SIG-M5 treated with dmso at 0.1 percent for 504 hours (cell line): ENCODE data around the gene CSRP2.

Experiments used
- DNase-seq: peaks from one replicate; lab custom pipeline; 2025; ENCODE audit not compliant: unreplicated experiment; lab: John Stamatoyannopoulos, UW

The CSRP2 gene

DNA sequence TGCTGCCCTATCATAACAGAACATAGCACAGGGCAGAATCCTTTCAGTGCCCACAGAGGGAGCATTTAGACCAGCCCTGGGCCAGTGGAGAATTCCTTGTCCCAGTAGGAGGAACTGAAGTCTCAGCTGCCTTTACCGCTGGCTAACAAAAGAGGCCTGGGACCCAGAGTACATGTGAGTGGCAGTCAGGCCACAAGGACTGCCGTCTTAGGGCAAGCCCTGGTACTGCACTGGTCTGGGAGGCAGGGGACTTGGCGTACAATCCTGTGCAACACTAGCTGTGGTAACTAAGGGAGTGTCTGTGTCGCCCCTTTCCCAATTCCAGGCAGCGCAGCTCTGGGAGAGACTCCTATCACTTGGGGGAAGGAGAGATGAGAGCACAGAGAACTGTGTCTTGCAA is 17.0 kb upstream of the CSRP2 start:
- no peak for DNase-seq

DNA sequence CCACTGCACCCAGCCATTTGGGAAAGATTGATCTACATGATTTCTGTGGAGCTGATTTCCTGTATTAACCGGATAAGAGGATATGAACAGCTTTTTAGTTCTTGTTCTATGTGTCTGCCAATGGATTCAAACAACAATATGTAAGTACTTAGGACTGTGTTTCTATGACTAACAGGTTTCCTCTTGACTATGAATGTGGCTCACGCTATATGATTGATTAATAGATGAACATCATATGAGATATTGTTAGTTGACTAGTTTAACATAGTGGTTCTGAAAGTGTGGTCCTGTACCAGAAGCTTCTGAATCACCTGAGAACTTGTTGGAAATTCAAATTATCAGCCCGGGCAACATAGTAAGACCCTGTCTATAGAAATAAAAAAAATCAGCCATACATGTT is 12.8 kb upstream of the CSRP2 start:
- no peak for DNase-seq

DNA sequence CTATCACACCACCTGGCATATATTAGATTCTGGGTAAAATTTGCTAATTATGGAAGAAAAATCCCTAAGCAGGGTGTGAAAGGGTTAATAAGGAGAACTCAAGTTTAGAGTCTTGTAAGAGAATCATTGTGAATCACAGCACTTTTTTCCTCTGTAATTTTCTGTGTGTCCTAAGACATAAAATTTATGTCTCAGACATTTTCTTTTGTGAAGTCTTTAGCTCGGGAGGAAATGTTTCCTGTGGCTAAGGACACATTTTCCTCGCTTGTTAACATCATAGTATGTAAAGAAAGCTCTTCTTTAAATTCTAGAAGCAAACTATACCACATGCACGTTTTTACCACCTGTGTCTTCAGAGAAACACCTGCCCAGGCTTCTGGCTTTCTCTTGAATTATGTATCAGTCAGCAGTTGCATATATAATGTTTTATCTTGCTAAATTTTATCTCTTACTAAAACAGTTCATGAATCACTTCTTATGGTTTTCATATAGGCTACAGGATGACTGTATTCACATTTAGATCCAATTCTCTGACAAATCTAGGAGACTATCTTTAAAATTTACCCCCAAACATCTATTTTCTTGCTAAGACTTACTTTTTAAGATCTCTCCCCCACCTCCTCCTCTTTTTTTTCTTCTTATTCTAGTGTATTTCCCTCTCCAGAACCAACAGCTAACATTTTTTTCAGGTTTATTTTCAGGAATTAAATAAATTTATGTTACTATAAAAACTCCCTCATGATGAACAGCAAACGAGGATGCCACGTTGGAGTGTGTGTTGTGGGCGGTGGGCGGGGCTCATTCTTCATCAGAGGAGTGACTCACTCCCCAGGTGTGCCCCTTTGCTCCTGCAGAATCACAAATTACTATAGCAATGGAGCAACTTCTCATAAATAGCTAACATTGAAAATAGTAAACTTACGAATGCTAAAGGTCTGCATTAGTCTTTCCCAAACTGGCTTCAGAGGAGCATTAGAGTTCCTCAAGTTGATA is 11.6 kb upstream of the CSRP2 start:
- DNase-seq, result no peak

DNA sequence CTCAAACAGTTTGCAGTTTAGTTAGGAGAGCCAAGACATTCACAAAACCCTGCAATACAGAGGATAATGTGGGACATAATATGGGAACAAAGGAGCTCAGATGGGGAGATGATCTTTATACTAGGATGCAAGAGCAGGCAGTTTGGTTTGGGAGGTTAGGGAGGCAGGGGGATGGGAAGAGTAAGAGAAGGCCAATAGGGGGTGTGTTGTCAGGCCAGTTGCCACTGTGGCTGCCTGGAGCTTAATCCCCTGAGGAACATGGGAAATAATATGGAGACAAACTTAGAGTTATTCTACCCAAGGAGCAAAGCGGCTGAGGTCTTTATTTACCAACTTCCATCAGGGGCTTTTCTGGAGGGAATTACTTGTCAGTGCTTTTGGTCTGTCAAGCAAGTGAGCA is 10.0 kb upstream of the CSRP2 start:
- DNase-seq, result no peak

DNA sequence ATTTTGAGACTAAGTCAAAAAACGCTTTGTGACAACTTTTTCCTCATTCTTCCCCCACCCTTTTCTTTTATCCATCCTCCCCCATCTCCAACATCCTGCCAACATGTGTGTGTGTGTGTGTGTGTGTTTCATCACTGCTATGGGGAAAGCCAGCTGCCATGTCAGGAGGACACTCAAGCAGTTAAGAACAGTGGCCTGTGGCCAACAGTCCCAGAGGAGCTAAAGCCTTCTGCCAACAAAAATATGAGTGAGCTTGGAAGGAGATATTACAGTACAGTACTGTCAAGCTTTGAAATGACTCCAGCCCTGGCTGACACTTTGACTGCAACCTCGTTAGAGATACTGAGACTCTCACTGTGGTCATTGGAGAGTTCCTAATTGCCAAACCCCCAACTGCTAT is 5.0 kb upstream of the CSRP2 start:
- DNase-seq, result no peak

DNA sequence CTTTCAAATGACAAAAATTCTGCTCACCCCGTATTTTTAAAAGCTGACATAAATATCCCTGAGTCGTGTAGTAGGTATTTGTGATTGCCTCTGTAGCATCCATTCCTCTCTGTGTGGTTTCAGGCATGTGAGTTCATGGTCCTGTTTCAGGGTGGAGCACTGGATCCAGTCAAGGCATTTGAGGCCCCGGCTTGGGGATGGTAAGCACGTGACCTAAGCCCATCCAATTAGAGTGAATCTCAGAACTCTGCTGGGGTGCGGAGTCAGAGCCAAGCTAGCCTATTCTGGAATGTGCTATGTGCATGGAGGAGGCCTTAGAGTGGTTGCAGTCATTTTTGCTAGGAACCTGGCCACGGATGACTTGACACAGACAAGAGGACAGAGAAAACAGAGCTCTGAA is 4.3 kb upstream of the CSRP2 start:
- no peak for DNase-seq

DNA sequence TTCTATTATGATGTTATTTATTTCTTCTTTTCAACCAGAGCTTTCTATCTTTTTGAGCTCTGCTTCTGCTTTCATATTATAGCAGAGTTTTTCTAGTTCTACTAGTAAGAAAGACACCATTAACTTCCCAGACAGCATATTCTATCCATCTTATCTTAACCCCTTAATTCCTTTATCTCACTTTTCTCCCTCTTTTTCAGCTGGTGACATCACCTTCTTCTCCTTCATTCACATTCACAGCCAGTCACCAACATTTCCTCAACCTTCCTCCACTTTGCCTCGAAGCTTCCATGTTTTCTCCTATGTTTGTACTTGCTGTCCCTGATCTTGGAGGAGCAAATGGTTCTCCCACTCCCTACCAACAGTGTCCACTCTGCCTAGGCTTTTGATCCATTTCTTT is 3.5 kb upstream of the CSRP2 start:
- no peak for DNase-seq

DNA sequence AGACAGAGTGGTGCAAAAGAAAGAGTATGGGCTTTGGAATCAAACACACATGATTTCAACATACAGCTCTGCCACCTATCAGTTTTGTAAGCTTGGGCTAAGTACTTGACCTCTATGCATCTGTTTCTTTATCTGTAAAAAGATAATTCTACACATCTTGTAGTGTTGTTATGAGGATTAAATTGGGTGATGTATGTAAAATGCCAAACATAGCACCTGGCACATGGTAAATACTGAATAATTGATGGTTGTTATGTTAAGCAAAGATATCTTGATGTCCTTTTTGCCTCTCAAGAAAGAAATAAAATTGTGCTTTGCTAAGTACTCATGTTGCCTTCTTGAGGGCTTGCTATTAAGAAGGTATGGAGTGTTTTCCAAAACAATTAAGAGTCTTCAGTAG is 2.3 kb upstream of the CSRP2 start:
- no peak for DNase-seq

DNA sequence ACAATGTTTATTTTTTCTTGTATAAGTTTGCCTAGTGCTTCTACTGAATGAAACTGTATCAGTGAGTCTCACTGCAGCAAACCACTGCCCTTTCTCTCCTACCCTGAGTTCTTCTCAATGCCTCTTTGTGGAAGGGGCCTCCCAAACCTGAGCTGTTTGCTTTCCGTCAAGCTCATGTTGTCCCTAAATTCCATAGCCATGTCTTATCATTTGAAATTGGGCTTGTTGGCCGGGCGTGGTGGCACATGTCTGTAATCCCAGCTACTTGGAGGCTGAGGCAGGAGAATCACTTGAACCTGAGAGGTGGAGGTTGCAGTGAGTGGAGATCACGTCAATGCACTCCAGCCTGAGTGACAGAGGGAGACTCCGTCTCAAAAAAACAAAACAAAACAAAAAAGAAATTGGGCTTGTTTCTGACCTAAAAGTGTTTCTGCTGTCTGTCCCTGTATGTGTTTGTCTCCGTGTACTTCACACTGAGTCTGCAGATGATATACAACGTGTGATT is 1.8 kb upstream of the CSRP2 start:
- no peak for DNase-seq

DNA sequence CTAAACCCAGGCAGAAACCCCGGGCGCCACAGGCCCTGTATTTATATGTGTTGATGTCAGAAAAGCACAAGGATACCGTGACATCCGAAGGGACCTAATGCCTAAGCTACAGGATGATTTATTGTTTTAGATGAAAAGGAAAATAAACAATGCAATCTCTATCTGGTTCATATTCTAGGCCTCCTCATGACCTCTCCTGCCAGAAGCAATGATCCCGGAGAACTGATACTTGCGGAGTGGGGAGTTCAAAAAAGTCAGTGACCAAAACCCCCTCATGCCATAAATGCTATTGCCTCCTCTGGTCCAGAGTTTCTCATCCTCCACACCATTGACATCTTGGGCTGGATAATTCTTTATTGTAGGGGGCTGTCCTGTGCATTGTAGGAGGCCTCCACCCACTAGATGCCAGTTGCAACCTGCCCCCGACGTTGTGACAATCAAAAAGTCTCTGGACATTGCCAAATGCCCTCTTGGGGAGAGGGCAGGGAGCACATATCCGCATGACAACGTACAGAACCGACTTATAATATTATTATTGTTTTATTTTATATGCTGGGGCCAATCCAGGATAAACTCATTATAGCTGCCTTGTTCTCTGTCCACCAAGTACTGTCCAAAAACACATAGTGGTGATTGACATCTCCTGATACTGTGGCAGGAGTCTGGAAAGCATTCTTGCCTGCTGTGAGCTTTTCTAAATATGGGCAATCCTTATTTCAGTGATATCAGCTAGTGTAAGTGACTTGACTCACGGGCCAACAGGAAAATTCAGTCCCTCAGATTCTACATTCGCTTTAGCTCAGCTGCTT is 1.1 kb upstream of the CSRP2 start:
- DNase-seq, result no peak

DNA sequence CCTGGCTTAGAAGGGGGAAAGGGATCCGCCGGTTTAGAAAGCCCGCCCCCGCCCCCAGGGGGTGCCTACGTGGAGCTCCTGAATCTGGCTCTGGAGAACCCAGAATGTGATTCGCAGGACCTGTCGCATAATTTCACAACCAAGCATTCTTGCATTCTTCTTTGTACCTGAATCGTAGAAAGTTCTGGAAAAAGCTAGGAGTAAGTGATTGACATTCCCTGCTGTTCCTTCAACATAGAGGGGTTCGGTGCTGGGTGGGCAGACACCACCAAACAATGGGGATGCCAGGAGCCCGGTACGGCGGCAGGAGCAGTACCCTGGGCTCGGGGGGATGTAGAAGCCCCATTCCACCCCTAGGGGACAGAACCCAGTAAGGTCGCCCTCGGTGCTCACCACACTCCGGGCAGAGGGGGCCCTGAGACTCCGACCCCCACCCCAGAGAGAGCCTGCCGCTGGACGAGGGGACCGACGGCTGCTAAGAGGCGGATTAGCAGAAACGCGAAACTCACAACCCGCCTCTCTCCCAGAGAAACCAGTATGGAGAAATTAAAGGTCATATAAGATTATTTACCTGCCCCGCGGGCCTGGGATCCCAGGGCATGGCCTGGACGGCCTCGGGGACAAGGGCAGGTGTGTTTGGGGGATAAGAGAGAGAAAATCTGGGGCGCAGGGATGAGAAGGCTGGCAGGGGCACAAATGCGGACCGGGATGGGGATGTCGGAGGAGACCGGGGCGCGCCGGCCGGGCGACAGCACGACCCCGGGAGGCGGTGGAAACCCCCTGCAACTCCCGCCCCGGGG is 520 bp downstream of the CSRP2 start:
- DNase-seq, result no peak

DNA sequence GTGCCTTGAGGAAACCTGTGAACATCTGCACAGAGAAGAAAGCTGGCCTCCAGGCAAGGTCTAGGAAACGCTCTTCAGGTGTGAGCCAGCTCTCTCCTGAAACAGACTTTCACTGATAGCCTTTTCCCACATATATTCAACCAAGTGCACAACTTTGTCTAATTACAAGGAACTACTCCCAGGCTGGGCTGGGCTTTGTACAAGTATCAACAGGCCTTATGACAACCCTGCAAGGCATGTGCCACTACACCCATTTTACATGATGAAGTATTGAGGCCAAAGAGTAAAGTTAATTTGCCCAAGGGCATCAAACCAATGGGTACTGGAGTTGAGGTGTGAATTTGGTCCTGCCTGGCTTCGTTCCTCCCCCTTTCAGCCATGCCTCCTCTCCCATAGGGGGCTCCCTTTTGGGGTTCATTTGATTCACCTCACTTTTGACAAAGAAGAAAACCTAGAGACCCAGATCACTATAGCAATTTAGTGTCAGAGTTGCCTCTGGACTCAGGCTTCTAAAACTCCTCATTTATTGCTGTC is 2.1 kb downstream of the CSRP2 start:
- no peak for DNase-seq

DNA sequence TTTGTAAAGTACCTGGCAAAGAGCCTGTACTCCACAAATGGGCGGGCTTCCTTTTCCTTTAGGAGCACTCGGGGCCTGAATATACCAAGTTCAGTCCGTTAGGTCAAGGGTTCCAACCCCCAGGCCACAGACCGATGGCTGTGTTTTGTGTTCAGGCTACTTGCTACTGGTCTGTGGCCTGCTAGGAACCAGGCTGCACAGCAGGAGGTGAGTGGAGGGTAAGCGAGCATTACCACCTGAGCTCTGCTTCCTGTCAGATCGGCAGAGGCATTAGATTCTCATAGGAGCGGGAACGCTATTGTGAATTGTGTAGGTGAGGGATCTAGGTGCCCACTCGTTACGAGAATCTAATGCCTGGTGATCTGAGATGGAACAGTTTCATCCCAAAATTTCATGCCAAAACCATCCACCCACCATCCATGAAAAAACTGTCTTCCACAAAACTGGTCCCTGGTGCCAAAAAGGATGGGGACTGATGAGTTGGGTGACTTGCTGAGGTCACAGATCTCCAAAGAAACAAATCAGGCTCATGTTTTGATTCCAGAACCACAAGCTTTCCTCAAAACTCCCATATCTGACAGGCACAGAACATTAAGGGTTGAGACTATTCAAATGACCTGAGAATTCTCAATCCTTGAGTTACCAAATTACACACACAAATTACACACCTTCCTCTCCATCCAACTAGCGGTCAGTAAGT is 4.2 kb downstream of the CSRP2 start:
- no peak for DNase-seq

DNA sequence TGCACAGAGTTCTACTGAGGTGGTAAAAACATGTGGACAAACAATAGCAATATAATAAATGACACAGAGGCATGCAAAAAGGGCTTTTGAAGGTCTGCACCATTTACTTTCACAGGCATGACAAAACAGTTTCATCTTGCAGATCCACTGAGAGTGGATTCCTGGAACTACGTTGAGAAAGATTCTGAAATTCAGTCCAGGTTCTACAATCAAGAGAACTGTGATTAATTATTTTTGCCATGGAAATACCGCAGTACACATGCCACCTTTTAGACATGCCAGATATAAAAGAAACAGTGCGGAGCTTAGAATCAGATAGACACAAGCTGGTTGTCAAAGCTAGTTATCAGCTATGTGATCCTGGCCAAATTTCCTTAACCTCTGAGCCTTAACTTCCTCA is 4.8 kb downstream of the CSRP2 start:
- no peak for DNase-seq

DNA sequence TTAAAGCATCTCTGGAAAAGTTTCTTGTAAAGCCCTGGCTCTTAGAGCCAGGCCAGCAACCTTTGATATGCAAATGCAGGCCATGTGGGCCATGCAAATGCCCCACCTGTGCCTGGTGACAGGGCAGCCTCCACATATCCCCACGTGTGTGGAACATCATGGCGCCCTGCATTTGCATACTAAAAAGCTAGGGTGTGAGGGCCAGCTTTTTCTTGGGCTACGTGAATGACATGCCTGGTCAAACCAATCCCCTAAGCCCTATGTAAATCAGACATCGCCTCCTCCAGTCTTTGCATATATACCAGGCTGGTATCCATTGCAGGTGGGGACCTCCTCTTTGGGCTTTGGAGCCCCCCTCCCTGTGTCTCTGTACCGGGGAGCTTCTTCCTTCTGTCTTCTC is 6.4 kb downstream of the CSRP2 start:
- no peak for DNase-seq

DNA sequence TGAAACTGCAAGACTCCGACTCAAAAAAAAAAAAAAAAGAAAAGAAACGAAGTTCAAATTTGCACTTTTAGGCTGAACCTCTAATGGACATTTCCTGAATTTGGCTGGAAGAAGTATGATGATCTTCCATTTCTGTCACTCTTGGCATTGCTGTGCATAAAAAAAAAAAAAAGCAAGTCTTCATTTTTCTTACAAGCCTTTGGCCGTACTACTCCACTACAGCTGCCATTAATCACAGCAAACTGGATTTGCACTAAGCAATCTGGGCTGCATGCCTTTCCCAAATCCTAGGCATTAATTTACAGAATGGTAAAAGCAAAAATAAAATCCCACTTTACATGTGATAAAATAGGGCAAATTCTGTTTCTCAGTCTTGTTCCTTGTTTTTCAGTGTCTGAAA is 7.1 kb downstream of the CSRP2 start:
- DNase-seq, result no peak

DNA sequence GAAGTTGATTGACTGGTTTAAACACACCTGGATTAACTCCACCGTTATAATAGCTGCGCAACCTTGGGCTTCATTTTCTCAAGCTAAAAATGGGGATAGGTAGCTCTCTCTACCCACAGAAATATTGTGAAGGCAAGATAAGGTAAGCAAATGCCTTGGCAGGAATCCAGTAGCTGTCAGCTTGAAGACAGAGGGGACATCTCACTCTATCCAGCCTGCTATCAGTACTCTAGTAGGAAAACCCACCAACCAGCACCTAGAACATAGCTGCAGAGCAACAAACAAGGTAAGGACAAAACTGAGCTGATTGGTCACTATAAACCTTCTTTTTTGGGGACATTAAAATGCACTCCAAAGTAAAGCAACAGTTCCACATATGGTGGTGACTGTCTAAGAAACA is 7.7 kb downstream of the CSRP2 start:
- no peak for DNase-seq

DNA sequence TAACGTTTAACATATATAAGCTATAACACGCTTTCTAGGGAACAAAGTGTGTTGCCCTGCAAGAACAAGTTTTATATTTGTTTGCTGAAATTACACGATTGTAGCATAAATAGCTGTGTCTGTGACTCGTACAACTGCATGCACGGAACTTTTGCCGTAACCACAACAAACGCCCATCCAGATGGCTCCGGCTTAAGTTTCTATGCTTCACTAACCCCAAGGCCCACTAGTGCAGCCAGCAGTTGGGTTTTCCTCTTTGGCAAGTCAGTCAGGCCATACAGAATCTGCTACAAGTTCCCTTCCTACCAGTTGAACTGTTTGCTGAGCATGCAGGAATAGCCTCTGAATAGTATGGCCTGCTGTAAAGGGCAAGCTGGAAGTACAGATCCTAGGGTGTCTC is 12.1 kb downstream of the CSRP2 start:
- no peak for DNase-seq

DNA sequence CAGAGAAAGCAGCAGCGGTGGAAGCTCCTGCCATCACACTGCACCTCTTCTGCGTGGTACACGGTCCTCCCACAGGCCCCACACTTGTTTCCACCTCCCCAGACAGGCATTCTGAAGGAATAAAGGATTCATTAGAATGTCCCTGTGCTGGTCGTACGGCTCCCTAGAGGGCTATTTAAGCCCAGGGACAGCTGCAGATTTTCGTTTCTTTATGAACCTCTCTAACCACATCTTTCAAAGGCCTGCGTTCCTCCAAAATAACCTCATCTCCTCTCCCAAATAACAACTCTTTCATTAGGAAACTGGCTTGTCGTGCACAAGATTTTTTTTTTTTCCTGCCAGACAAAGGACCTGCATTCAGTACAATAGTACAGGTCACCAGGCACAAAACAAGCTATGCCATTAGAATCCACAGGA is 12.7 kb downstream of the CSRP2 start:
- no peak for DNase-seq

DNA sequence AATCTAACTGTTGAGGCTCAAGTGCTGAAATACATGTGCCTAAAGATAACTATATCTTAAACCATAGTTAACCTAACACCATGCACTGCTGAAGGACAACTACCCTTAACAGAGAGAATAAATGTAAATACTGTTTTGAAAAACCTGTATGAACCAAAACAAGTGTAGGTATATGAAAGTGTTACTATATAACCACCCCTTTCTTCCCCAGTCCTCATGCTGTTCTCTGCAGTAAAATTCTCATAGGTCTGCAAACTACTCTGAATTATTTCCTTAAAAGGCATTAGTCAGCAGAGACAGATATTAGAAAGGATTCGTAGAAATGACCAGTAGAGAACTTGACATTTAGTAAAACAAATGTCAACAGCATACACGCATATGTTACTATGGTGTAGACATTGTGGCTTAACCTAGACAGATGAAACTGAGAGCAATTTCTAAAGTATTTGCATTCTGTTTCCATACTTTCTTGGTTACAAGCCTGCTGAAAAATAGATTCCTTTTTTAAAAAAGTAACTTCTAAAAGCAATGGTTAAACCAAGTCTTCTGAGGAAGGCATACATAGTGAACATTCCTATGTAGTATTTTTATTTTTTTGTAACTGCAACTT is 13.9 kb downstream of the CSRP2 start:
- no peak for DNase-seq
